ENCODE measurements around the gene GABRD.
A peak's percentile ranks its signal among the peaks of the same experiment; 100 is the strongest.

Gene GABRD

GRCh38 chr1:2014741-2015735, 4.1 kb upstream of the GABRD start:
- no peak for DNase-seq

- DNase-seq = no peak
These were observed 3.0 kb upstream of the GABRD start for GRCh38 chr1:2016123-2016522.

DNA sequence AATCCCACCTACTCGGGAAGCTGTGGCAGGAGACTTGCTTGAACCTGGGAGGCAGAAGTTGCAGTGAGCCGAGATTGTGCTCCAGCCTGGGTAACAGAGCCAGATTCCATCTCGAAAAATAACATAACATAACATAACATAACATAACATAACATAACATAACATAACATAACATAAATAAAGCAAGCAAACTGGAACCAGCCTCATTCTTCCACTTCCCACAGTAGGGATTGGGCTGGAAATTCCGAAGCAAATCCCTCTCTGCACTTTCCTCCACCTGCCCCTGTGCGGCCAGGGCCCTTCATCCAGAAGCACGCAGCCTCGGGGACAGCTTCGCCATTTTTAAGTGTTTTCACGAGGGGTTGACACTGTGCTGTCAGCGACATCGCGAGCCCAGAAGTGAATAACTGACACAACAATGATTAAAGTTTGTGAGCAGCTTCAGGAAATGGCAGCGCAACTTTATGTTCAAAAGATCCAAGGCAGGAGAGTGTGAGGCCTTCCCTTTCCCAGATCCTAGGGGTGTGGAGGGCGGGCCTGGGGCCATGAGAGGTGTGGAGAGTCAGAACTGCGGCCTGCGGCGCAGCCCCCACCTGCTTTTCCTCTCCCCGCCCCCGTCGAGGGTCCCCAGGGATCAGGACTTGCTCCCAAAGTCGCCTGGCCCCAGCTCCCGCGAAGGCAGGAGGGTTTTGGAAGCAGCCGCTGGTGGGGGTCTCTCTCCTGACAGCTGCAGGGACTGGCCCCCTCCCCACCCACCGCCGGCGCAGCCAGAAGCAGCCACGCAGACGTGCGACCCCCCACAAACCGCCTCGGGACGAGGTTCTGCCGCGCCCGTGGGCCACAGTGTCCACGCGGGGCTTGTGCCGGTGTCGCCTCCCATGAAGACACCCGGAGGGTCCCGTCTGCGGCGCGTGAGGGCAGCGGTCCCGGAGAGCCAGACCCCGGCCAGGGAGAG, 651 bp upstream of the GABRD start:
- DNase-seq = no peak

GRCh38 chr1:2019571-2020309, 595 bp downstream of the GABRD start:
- no peak for DNase-seq

- no peak for DNase-seq
These were observed 1.1 kb downstream of the GABRD start for GRCh38 chr1:2020310-2020655.

GRCh38 chr1:2021550-2021949, 2.4 kb downstream of the GABRD start:
- peak in 18 of 56 donors; percentile 11 to 62 (median 34) for DNase-seq

DNA sequence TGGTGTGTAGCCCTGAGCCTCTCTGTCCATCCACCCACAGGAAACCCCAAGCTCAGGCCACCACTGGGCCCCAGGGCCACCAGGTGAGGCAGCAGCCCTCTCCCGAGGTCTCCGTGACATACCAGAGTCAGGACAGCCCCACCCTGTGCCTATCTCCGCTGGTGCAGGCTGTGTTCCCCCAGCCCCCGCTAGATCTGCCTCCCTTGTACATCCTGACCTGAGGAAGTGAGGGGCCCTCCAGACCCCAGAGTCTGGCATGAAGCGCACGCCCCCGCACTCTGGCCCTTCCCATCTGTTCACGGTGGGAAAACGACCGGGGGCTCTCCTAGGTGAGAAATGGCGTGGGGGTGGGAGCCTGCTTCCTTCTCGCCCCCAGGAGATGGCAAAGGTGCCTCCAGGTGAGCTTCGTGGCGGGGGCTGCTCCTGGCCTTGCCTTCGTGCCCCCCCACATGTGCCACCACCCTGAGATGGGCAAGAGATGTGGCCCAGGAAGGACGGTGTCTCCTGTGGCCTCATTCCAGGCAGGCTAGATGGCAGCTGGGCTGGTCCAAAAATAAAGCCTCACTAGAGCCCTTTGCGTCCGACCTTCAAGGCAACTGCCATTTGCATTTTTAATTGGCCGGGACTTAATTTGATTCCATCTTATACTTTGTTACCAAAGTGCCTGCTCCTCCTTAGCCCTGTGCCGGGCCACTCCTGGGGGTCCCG, 3.1 kb downstream of the GABRD start:
- DNase-seq = no peak

DNA sequence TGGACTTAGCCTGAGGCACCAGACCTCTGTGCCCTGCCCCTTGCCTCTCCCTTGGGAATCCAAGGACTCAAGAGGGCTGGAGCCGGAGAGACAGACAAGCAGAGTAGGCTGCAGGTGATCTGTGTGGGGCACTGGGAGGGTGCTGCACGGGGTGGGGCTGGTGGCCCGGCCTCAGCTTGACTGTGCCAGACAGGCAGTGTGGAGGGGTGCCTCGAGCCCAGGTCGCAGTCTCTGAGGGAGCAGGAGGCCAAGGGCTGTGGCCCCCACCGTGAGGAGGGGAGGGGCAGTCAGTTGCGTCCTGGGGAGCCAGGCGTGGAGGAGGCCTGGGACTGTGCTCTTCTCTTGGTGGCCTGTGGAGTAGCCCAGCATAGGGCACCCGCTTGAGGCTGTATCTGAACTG, 4.0 kb downstream of the GABRD start:
- DNase-seq = no peak

DNA sequence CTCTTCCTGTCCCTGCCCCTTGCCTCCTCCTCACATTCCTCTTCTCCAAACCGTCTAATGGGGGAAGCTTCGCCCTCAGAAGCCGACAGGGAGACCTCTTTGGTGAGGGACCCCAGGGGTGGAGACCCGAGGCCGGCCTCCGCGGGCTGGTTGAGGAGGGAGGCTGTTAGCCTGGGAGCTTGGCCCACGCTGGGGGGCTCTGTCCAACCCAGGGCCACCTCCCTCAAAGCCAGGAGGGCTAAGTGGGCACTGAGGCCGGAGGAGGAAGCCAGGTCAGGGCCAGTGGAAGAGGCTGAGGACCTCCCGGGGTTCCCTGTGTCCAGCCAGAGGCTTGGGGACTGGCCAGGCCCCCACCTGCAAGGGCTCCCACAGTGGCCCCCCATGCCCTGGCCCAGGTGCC, 5.3 kb downstream of the GABRD start:
- DNase-seq = no peak

- no peak for DNase-seq
These were observed 5.7 kb downstream of the GABRD start for GRCh38 chr1:2024887-2025286.

DNA sequence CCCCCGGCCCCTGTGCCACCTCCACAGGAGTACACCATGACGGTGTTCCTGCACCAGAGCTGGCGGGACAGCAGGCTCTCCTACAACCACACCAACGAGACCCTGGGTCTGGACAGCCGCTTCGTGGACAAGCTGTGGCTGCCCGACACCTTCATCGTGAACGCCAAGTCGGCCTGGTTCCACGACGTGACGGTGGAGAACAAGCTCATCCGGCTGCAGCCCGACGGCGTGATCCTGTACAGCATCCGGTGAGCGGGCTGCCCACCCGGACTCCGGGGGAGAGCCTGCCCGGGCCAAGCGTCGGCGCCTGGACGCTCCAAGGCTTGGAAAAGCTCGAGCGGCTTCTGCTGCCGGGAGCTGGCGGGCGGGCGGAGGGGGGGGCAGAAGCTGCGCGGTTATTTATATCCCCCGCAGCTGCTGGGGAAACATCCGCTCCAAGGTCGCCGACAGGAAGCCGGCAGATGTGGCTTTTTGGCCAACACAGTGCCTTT, 6.4 kb downstream of the GABRD start:
- DNase-seq = no peak

GRCh38 chr1:2027961-2028583, 8.9 kb downstream of the GABRD start:
- no peak for DNase-seq

DNA sequence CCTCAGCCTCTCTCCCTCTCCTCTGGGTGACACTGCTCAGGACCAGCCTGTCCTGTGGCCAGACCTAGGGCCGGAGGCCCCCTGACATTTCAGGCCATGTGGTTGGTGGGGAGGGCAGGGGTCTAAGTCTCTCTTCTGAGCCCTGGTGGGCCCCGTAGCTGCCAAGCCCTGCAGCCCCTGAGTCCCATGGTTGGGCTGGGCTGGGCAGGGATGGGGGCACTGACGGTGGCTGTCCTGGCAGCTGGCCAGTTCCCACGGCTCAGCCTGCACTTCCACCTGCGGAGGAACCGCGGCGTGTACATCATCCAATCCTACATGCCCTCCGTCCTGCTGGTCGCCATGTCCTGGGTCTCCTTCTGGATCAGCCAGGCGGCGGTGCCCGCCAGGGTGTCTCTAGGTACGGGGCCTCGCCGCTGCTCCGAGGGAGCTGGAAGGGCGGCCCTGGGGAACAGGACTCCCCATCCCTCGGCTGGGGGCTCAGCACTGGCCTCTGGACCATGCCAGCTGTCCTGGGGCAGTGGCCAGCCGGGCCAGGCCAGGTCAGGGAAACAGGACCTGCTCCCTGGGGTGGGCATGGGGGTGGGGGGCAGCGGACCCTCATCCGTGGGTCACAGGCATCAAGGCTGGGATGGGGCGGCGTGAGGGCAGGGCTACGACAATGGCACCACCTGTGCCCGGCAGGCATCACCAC, 9.9 kb downstream of the GABRD start:
- DNase-seq = no peak

GRCh38 chr1:2029561-2029960, 10.4 kb downstream of the GABRD start:
- no peak for DNase-seq

DNA sequence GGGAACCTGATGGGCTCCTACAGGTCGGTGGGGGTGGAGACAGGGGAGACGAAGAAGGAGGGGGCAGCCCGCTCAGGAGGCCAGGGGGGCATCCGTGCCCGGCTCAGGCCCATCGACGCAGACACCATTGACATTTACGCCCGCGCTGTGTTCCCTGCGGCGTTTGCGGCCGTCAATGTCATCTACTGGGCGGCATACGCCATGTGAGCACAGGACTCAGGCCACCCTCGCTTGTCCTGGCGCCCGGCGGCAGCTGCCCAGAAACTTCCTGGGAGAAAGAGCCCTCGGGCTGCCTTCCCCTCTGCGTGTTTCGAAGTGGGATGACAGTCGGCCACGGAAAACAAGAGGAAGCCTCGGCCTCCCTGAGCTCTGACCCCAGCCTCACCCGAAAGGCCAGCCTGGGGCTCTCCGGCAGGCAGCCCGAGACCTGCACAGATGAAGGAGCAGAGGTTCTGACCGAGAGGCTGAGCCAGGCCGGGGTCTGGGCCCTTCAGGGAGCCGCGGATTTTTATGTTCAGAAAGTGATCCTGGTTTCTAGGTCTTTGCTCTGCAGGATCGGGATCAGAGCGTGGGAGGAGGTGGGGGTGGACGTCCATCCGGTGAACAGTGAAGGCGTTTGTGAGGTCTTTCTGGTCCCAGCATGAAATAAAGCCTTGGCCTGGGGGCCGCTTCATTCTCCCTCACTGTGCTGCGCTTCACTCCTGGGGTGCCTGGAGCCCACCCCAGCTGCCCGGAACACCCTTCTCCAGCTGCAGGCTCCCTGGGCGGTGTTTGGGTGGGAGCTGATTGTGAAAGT, 11.1 kb downstream of the GABRD start:
- no peak for DNase-seq

DNA sequence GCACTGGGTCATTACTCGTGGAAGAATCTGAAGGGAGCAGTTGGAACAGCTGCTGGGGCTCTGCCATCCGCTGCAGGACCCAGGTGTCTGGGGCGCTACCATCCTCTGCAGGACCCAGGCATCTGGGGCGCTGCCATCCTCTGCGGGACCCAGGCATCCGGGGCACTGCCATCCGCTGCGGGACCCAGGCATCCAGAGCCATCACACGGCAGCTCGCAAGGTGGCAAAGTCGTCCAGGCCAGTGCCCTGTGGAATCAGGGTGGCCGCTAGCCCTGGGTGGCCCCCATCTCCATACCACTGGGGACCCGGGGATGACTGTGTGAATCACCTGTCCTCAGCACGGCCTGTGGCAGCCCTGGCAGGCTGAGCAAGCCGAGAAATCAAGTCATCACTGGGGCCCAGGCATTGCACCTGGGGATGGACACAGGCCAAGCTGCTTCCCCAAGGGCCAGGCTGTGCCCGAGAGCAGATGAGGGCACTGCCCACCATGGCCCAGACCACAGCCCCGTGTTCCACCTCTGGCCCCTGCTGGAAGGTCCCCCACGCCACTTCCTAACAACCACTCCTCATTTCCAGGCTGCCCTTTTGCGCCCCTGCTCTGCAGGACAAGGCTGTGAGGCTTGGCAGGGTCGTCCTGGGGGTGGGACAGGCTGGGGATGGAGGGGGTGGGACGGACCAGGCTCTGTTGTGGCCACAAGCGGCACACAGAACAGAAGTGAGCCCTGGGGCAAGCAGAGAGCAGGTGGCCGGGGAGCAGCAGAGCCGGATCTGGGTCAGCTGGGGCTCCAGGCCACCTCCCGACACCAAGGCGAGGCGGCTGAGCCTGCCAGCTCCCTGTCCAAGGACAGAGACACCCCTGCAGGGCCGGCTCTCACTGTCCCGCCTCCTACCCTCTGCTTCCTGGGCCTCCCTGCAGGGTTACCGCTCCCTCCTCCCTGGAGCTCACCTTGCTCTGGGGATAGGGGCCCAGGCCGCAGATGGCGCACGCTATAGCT, 12.7 kb downstream of the GABRD start:
- no peak for DNase-seq

- peak in 18 of 56 donors; percentile 22 to 68 (median 31) for DNase-seq
These were observed 13.6 kb downstream of the GABRD start for GRCh38 chr1:2032737-2033136.
